NK-92 (cell line): Measurements from ENCODE around the gene FLNC.
A peak's percentile ranks its signal among the peaks of the same experiment; 100 is the strongest.

Experiments used
- DNase-seq: peaks from one replicate; lab custom pipeline; 2025; ENCODE audit not compliant: unreplicated experiment; lab: John Stamatoyannopoulos, UW

The FLNC gene

GRCh38 chr7:128862571-128863432, 32.6 kb downstream of the FLNC start, which contains the start of gene ATP6V1F:
Gene ATP6V1F, plus strand, starts transcription at chr7:128862856. Its CDS starts 49 bp downstream, at chr7:128862905.
- peak; percentile 95 for DNase-seq

GRCh38 chr7:128863433-128863989, 33.3 kb downstream of the FLNC start:
- no peak for DNase-seq

- DNase-seq = no peak
Measured at GRCh38 chr7:128865303-128865702, 35.1 kb downstream of the FLNC start.

- no peak for DNase-seq
Measured at GRCh38 chr7:128865996-128866877, 36.0 kb downstream of the FLNC start.

- DNase-seq = no peak
Measured at GRCh38 chr7:128867241-128867640, 37.0 kb downstream of the FLNC start.

GRCh38 chr7:128867842-128868623, 37.8 kb downstream of the FLNC start:
- no peak for DNase-seq

GRCh38 chr7:128868624-128869137, 38.5 kb downstream of the FLNC start:
- no peak for DNase-seq

GRCh38 chr7:128869138-128869943, 39.1 kb downstream of the FLNC start:
- DNase-seq = no peak

GRCh38 chr7:128869944-128870285, 39.7 kb downstream of the FLNC start:
- DNase-seq = no peak

- no peak for DNase-seq
Measured at GRCh38 chr7:128871050-128871449, 40.8 kb downstream of the FLNC start.

- DNase-seq = no peak
Measured at GRCh38 chr7:128872394-128872824, 42.2 kb downstream of the FLNC start.

- no peak for DNase-seq
Measured at GRCh38 chr7:128873234-128873633, 43.0 kb downstream of the FLNC start.

GRCh38 chr7:128874140-128875031, 44.2 kb downstream of the FLNC start:
- DNase-seq = no peak

GRCh38 chr7:128875523-128875948, 45.3 kb downstream of the FLNC start:
- DNase-seq = no peak

GRCh38 chr7:128876127-128876526, 45.9 kb downstream of the FLNC start:
- DNase-seq = no peak

GRCh38 chr7:128876586-128876977, 46.4 kb downstream of the FLNC start:
- no peak for DNase-seq

GRCh38 chr7:128876978-128877755, 47.0 kb downstream of the FLNC start:
- no peak for DNase-seq

- DNase-seq = no peak
Measured at GRCh38 chr7:128877756-128878120, 47.5 kb downstream of the FLNC start.
